GM18951 (cell line): ENCODE results near the gene CISH.

Experiments
- POLR2A ChIP-seq: IDR thresholded peaks from 4 replicates; pipeline ENCODE4 v1.6.1; 2011; ENCODE audit warnings: mild to moderate bottlenecking; ENCODE audit not compliant: insufficient read length, insufficient read depth; ENCODE audit errors: extremely low read depth
- in situ Hi-C: fragments of 300-500 bp; cut with MboI; formaldehyde crosslinking; loops from one replicate; pipeline ENCODE4 v1.12.0; 2022; ENCODE audit warnings: low sequenced_read_pairs, mixed read lengths, inconsistent platforms; ENCODE audit not compliant: unreplicated experiment

The CISH gene

GRCh38 chr3:50650018-50650417 lies 38.4 kb upstream of the CISH start:
- no peak for TF ChIP-seq POLR2A
- in situ Hi-C loops: no loop called here

GRCh38 chr3:50649451-50649931 lies 37.9 kb upstream of the CISH start:
- in situ Hi-C loops: no loop called here
- TF ChIP-seq POLR2A: no peak

- TF ChIP-seq POLR2A: no peak
- in situ Hi-C loops: no loop called here
Measured at GRCh38 chr3:50648944-50649343, 37.4 kb upstream of the CISH start.

- in situ Hi-C loops: no loop called here
- no peak for TF ChIP-seq POLR2A
Measured at GRCh38 chr3:50648313-50648712, 36.7 kb upstream of the CISH start.

- in situ Hi-C loops: no loop called here
Measured at GRCh38 chr3:50645378-50645777, 33.8 kb upstream of the CISH start.

DNA sequence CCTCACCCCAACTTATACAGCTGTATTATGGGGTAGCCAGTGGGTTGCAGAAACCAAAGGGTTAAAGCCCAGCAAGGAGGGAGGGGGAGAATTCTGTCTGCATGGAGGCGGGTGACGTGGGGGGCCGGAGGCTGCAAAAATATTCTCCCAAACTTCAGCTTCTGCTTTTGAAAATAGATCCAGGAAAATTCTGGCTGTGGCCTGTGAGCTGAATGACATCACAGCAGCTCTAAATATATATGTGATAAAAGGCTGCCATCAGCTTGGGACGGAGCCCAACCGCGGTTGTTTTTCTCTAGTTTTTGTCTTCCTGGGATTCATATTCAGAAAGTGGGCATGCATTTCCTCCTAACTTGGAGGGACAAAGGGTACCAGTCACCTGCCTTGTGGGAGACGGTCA lies 33.0 kb upstream of the CISH start:
- in situ Hi-C loops: no loop called here
- TF ChIP-seq POLR2A: no peak

More at GRCh38 chr3:50645378-50645777, 33.8 kb upstream of the CISH start:
- no peak for TF ChIP-seq POLR2A

GRCh38 chr3:50642382-50642781 lies 30.8 kb upstream of the CISH start:
- in situ Hi-C loops: no loop called here
- TF ChIP-seq POLR2A: no peak

DNA sequence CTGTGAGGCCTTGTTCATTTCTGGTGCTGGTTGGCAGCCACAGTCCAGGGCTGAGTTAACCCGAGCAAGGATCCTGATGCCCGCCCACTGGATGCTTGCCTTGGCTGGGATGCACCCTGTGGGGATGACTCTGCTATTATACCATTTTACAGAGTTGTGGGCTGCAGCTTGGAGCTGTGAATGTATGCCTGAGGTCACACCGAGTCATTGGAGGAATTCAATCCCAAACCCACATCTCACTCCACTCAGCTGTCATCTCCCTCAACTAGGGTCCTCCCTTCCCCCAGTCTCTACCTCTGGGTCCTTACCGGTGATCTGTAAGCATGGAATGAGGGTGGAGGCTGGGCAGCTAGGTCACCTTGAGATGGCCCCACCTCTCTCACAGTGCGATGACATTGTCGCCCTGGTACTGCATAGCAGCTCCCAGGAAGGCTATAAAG lies 27.5 kb upstream of the CISH start:
- in situ Hi-C loops: no loop called here
- no peak for TF ChIP-seq POLR2A

- no peak for TF ChIP-seq POLR2A
- in situ Hi-C loops: no loop called here
Measured at GRCh38 chr3:50637945-50638344, 26.4 kb upstream of the CISH start.

DNA sequence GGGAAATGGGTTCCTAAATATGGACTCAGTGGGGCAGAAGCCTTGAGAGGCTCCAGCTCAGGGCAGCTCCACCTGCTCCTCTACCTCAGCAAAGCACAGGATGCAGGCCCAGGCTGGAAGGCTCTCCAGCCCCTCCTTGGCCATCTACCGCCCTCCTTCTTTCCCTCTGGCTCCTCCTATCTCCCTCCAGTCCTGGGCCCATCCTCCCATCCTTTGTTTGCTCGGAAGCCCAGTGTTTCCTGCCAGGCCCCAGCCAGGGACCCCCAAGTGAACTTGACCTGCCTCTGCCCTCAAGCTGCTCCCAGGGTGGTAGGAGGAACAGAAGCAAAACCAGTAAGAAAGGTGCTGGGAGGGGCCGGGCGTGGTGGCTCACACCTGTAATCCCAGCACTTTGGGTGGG lies 25.4 kb upstream of the CISH start:
- TF ChIP-seq POLR2A: no peak
- in situ Hi-C loops: no loop called here

- in situ Hi-C loops: no loop called here
- no peak for TF ChIP-seq POLR2A
Measured at GRCh38 chr3:50635066-50635465, 23.5 kb upstream of the CISH start.

DNA sequence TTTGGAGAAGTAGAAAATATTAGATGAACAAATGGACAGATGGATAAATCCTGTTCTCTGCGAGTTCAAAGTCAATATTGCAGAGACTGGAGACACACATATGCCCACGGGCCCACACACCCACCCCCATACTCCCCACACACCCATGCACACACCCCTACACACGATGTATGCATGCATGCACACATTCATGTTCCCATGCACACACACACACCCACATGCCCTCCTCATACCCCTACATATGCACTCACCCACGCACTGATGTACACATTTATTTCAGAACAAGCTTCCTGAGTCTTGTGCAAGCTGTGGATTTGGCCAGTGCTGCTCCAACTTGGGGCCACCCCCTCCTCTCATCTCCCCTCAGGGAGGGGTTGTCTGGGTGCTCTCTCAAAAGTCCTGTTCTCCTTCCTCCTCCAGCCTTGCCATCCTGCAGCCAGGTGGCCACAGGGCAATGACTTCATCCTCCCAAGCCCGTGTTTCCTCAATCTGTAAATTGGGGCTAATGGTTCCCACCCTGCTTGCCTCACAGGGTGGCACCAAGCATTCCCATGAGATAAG lies 21.7 kb upstream of the CISH start:
- TF ChIP-seq POLR2A: no peak
- in situ Hi-C loops: no loop called here

DNA sequence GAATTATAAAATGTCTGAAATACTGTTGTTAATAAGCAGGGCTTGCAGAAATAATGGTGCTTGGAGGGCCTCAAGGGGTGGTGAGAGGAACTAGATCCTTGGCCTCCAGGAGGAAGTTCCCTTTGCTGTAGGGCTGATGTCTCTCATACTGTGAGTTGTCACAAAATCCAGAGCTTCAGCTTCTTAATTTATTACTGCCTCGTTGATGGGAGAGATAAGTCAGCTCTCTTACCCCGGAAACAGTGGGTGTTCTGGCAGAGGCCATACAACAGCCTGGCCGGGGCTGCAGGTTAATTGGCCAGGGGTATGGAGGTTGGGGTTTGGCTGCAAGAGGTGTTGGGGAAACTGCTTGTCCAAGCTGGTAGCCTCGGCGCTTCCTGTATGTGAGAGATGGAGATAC lies 20.9 kb upstream of the CISH start:
- in situ Hi-C loops: no loop called here
- TF ChIP-seq POLR2A: no peak

DNA sequence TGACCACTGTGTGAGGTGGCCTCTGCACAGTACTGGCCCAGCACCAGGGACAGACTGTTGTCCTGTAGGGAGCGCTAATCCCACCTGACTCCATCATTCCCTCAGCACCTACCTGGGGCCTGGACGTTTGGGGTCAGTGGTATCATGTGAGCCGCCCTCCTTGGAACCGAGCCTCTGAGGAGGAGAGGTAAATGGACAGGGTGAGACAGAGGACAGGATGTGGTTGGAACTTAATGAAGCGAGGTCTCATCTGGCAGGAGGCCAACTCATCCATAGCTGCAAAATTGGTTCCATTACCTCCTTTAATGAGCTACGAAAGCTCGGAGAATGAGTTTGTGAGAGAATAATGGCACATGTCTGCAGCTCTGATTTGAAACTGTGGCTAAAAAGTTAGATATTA lies 19.3 kb upstream of the CISH start:
- in situ Hi-C loops: no loop called here
- TF ChIP-seq POLR2A: no peak

DNA sequence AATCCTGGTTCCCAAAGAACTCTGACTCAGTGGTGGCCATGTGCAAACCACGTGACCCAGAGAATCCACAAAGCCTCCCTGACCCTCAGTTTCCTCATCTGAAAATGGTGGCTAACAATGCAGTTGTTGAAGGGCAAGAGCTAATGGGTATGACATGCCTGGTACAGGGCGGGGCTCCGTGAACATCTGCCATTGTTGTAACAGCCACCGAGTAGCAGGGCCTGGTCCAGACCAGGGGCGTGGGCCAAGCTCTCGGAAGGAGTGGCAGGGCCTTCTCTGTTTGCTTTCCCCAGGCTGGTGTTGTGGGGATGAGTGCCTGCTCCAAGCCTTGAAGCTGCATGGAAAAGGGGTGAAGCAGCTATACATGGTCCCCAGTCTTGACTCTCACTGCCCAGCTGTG lies 18.8 kb upstream of the CISH start:
- TF ChIP-seq POLR2A: no peak
- in situ Hi-C loops: no loop called here
